ENCODE results near the gene TMEM121.
"Not testable (repeated sequence)": the region's sequence is repeated elsewhere in the genome, so short reads cannot be mapped to it uniquely, and the experiment has no call there.

Gene TMEM121

DNA sequence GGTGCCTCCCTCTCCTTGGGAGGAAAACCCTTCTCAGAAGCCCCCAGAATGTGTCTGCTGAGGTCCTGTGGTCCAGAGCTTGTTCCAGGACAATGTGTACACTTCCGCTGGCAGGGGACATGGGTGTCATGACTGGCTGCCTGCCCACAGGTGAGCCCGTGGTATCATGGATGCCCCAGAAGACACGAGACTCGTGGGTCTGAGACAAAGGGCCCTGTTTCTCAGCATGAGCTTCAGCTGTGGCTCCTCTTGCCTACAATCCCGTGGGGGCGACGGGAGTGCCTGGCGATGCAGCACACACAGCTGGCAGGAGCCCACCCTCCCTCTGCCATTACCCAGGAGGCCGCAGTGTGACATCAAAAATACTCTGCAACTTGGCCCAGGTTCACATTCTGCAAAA is 7.0 kb downstream of the TMEM121 start:
- peak in 2 of 42 donors; percentile 36 to 41 for DNase-seq
- intact Hi-C loops (cut with DNase I): no loop called here

DNA sequence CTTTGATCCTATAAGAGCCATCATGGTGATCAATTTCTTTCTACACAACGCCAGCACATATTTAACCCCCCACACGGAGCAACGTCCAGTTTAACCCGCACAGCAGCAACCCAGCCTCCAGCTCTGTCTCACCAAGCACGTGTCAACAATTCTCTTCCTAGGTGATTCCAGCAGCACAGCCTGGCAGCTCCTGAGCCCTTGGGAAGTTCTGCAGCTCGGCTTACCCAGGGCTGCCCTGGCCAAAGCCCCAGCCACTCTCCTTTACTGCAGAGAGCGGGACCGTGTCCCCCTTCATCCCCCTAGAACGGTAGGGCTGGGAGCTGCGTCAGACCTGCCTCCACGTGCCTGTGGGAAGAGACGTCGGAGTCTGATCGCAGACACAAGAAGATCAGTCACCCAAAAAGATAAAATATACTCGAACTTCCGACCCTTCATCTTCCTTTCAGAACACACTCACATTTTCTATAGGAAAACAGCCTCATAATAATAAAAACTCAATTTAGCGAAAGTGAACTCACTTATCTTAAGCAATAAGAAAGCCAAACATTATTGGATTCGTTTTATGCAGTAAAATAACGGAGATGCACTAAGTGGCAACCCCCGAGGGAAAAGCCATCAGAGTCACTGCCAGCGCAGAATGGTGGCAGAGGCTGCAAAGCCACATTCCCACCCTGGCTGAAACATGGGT is 7.6 kb downstream of the TMEM121 start:
- peak in 3 of 42 donors; percentile 31 to 36 (median 35) for DNase-seq
- intact Hi-C loops (cut with DNase I): no loop called here

- intact Hi-C loops (cut with DNase I): no loop called here
- DNase-seq: peak in 1 of 42 donors; percentile 35
These were observed 8.2 kb downstream of the TMEM121 start for GRCh38 chr14:105534586-105534985.

DNA sequence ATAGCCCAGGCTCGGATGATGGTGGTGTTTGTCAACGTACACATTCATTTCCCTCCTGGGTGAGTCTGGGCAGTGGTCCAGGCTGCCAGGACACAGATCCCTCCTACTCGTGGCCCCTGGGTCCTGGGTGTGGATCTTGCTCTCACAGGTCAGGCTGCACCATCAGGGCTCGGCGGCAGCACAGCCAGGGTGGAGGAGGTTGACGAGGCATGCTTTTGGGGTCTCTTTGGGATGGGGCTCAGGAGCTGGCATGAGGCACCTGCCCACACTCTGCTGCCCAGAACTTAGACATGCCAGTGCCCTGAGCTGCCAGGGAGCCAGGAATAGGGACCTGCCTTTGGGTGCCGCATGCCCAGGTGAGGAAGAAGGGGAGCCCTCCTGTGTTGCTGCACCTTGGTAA is 9.7 kb downstream of the TMEM121 start:
- peak in 2 of 42 donors; percentile 18 to 29 for DNase-seq
- intact Hi-C loops (cut with DNase I): no loop called here

GRCh38 chr14:105536691-105537579 is 10.6 kb downstream of the TMEM121 start:
- DNase-seq: peak in 1 of 42 donors; percentile 36
- intact Hi-C loops (cut with DNase I): no loop called here

- intact Hi-C loops (cut with DNase I): no loop called here
- peak in 38 of 42 donors; percentile 28 to 81 (median 61) for DNase-seq
These were observed 11.4 kb downstream of the TMEM121 start for GRCh38 chr14:105537580-105538474.

DNA sequence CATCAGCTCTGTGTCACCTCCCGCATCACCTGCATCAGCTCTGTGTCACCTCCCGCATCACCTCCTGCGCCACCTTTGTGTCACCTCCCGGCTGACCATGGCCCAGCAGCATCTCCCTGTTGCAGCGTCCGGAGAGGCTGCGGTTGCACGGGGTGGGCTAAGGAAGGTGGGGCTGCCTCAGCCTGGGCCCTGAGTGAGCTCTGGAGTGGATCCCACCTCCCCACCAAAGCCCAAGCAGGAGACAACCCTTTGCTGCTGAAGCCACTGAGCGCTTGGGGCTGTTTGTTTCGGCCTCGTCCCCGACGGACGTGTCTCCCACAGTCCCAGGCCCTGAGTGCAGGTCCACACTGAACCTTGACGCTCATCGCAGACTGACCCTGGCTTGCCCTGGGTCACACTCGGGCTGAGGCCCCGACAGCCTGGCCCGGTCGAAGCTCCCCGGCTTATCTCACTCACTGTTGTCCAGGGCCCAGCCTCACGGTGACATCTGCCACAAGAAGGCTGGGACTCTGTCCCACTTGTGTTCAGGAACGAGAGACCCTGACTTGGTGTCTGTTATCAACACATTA is 12.2 kb downstream of the TMEM121 start:
- intact Hi-C loops (cut with DNase I): no loop called here

GRCh38 chr14:105540811-105541210 is 14.4 kb downstream of the TMEM121 start:
- intact Hi-C loops (cut with DNase I): no loop called here

More for the DNA sequence above, 12.2 kb downstream of the TMEM121 start:
- DNase-seq: peak in 1 of 42 donors; percentile 36

GRCh38 chr14:105541218-105541875 is 15.0 kb downstream of the TMEM121 start:
- peak in 1 of 42 donors; percentile 23 for DNase-seq
- intact Hi-C loops (cut with DNase I): no loop called here

More at GRCh38 chr14:105540811-105541210, 14.4 kb downstream of the TMEM121 start:
- DNase-seq: peak in 1 of 42 donors; percentile 20

GRCh38 chr14:105545676-105546075 is 19.3 kb downstream of the TMEM121 start:
- intact Hi-C loops (cut with DNase I); DNase-seq: not testable (repeated sequence)

- not testable (repeated sequence) for DNase-seq
These were observed 20.0 kb downstream of the TMEM121 start for GRCh38 chr14:105546410-105546809.

DNA sequence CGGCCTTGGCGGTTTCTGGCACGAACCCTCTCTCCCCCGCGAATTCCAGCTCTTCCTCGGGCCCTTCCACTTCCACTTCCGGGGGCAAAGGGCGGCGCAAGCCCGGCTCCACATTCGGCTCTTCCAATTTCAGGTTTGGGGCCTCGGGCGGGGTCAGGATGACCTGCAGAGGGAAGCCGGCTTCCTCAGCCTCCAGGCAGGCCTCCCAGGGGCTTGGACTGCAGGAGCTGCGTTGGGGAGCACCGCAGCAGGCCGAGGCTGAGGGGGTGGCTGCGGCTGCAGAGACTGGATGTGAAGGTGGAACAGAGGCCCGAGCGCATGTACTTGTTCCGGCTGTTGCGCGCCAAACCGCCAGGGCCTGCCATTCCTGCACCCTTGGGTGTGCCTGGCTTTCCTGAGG is 20.7 kb downstream of the TMEM121 start:
- DNase-seq: peak in 1 of 42 donors; percentile 12
- intact Hi-C loops (cut with DNase I): not testable (repeated sequence)

More at GRCh38 chr14:105546410-105546809, 20.0 kb downstream of the TMEM121 start:
- intact Hi-C loops (cut with DNase I): not testable (repeated sequence)

DNA sequence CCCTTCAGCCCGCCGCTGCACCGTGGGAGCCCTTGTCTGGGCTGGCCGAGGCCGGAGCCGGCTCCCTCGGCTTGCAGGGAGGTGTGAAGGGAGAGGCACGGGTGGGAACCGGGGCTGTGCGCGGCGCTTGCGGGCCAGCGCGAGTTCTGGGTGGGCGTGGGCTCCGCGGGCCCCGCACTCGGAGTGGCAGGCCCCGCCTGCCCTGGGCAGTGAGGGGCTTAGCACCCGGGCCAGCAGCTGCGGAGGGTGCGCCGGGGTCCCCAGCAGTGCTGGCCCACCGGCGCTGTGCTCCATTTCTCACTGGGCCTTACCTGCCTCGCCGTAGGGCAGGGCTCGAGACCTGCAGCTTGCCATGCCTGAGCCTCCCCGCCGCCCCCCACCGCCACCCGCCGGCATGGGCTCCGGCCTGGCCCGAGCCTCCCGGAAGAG is 21.4 kb downstream of the TMEM121 start:
- peak in 1 of 42 donors; percentile 9 for DNase-seq
- intact Hi-C loops (cut with DNase I): no loop called here

DNA sequence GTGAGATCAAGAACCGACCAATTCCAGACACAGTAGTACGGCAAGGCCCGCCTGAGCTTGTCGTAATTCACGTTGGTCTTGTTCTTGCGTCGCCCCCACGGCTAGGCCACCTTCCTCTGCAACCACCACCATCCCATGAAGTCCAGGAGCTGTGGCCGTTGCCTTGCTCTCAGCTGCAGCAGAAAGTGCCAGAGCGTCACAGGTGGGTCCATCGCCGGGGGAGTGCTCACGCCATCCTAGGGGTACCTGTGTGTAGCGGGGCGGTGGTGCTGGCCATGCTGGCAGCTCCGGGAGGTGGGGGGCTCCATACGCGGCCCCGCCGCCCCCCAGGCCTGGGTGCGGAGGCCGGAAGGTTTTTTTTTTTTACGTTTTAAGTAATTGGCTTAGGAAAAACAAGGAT is 23.1 kb downstream of the TMEM121 start:
- intact Hi-C loops (cut with DNase I): no loop called here
- peak in 1 of 42 donors; percentile 32 for DNase-seq

- DNase-seq: no peak
- intact Hi-C loops (cut with DNase I): no loop called here
These were observed 27.6 kb downstream of the TMEM121 start for GRCh38 chr14:105554022-105554421.

GRCh38 chr14:105554523-105554922 is 28.1 kb downstream of the TMEM121 start:
- intact Hi-C loops (cut with DNase I): no loop called here
- DNase-seq: no peak

GRCh38 chr14:105557671-105558070 is 31.3 kb downstream of the TMEM121 start:
- DNase-seq; intact Hi-C loops (cut with DNase I): not testable (repeated sequence)

All from head of caudate nucleus (tissue), 42 donors.